ENCODE measurements around the gene IMMP2L.

GRCh38 chr7:111159426-111159825 is 402.9 kb downstream of the IMMP2L start:
- TF ChIP-seq JUN (CRISPR knock-in tag; IDR thresholded peaks at IDR 0.05) (no peak), CTCF (IDR thresholded peaks at IDR 0.05) (no peak), ATF6 (CRISPR knock-in tag; IDR thresholded peaks at IDR 0.05) (no peak), CREB1 (CRISPR knock-in tag; IDR thresholded peaks at IDR 0.05) (no peak), RORB (CRISPR knock-in tag; IDR thresholded peaks at IDR 0.05) (no peak), TEAD4 (CRISPR knock-in tag; IDR thresholded peaks at IDR 0.05) (no peak), E2F4 (CRISPR knock-in tag; IDR thresholded peaks at IDR 0.05; ENCODE audit: borderline replicate concordance, low read depth) (no peak), STAT6 (CRISPR knock-in tag; conservative IDR thresholded peaks at IDR 0.05; ENCODE audit: low read depth) (no peak), NFYB (CRISPR knock-in tag; conservative IDR thresholded peaks at IDR 0.05; ENCODE audit: low read depth) (no peak), ZNF416 (CRISPR knock-in tag; IDR thresholded peaks at IDR 0.05) (no peak), NR2C2 (CRISPR knock-in tag; IDR thresholded peaks at IDR 0.05) (no peak), NR3C1 (CRISPR knock-in tag; conservative IDR thresholded peaks at IDR 0.05; ENCODE audit: low read depth) (no peak), ETV6 (CRISPR knock-in tag; IDR thresholded peaks at IDR 0.05) (no peak), PRDM15 (CRISPR knock-in tag; IDR thresholded peaks at IDR 0.05) (no peak)

Measured in WTC11 (cell line).